PC-3 (cell line): ENCODE data around the gene PTPRN2.

ENCODE experiments used
- EZH2phosphoT487 ChIP-seq: fragments of 300-600 bp; sonication (generic); IDR thresholded peaks from 2 replicates; pipeline ENCODE4 v1.6.1; 2018; ENCODE audit warnings: mild to moderate bottlenecking, antibody characterized with exemption, low read length, borderline replicate concordance
- TF ChIP-seq, protein P1 (sequence below): fragments of 300-600 bp; sonication (generic); conservative IDR thresholded peaks from 2 replicates; pipeline ENCODE4 v1.5.1; 2017; ENCODE audit warnings: antibody characterized with exemption, low read depth, mild to moderate bottlenecking, low read length

DNA sequence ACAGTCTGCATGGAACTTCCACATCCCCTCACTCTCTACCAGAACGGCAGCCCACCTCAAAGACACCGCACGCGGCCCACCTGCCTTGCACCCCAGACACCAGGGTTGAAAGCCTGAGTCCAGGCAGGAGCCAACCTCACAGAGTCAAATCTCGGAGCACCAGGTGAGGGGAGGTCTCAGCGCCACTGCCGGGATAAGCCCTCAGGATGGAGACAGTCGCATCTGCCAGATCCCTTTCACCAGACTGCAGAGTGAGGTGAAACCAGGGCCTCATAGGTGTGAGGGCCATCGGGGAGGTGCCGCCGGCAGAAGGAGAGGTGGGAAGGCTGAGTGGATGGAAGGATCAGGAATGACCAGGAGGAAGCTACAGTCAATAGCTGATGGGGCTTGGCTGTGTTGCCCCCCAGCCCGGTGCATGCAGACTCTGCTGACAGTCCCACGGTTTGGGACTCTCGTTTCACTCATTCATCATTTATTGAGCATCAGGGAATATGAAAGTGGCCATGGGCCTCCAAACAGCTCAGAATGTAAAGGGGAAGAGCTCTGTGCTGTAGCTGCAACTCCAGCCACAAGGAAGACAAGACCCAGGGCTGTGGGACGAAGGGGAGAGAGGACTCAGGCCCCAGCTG lies 315.0 kb downstream of the PTPRN2 start:
- TF ChIP-seq, protein P1, sequence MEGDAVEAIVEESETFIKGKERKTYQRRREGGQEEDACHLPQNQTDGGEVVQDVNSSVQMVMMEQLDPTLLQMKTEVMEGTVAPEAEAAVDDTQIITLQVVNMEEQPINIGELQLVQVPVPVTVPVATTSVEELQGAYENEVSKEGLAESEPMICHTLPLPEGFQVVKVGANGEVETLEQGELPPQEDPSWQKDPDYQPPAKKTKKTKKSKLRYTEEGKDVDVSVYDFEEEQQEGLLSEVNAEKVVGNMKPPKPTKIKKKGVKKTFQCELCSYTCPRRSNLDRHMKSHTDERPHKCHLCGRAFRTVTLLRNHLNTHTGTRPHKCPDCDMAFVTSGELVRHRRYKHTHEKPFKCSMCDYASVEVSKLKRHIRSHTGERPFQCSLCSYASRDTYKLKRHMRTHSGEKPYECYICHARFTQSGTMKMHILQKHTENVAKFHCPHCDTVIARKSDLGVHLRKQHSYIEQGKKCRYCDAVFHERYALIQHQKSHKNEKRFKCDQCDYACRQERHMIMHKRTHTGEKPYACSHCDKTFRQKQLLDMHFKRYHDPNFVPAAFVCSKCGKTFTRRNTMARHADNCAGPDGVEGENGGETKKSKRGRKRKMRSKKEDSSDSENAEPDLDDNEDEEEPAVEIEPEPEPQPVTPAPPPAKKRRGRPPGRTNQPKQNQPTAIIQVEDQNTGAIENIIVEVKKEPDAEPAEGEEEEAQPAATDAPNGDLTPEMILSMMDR = no peak
- no peak for TF ChIP-seq EZH2phosphoT487
